KOPT-K1 (cell line): Measurements from ENCODE around the gene GNG13.
A peak's percentile ranks its signal among the peaks of the same experiment; 100 is the strongest.
"Not testable (repeated sequence)": the region's sequence is repeated elsewhere in the genome, so short reads cannot be mapped to it uniquely, and the experiment has no call there.

Experiments
- H3K27ac ChIP-seq: fragments of 200-600 bp; sonication (generic); 2 replicates; pipeline ENCODE4 v1.5.1; 2016; ENCODE audit warnings: antibody characterized with exemption, mild to moderate bottlenecking, low read depth, low read length; ENCODE audit not compliant: poor library complexity, severe bottlenecking
- H3K36me3 ChIP-seq: fragments of 200-600 bp; sonication (generic); 2 replicates; pipeline ENCODE4 v1.5.1; 2017; ENCODE audit warnings: antibody characterized with exemption, mild to moderate bottlenecking, low read length, moderate library complexity; ENCODE audit not compliant: insufficient read depth
- H3K9me3 ChIP-seq: fragments of 200-600 bp; sonication (generic); 2 replicates; pipeline ENCODE4 v1.5.1; 2017; ENCODE audit warnings: antibody characterized with exemption, low read length, mild to moderate bottlenecking; ENCODE audit not compliant: insufficient read depth, poor library complexity, severe bottlenecking

The GNG13 gene

DNA sequence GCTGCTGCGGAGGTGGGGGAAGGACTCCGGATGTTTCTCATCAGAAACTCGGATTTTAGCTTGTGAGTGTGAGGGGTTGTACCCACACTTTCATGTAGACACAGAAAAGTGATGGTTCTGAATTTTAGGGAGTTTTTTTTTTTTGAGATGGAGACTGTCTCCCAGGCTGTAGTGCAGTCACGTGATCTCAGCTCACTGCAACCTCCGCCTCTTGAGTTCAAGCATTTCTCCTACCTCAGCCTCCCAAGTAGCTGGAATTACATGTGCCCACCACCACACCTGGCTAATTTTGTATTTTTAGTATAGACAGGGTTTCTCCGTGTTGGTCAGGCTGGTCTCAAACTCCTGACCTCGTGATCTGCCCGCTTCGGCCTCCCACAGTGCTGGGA is 22.4 kb upstream of the GNG13 start:
- Histone ChIP-seq H3K27ac (no peak overlapping the region), H3K36me3 (no peaks in the 10 kb centered on the region), H3K9me3 (peaks cover 4% of the 10 kb centered on the region)

DNA sequence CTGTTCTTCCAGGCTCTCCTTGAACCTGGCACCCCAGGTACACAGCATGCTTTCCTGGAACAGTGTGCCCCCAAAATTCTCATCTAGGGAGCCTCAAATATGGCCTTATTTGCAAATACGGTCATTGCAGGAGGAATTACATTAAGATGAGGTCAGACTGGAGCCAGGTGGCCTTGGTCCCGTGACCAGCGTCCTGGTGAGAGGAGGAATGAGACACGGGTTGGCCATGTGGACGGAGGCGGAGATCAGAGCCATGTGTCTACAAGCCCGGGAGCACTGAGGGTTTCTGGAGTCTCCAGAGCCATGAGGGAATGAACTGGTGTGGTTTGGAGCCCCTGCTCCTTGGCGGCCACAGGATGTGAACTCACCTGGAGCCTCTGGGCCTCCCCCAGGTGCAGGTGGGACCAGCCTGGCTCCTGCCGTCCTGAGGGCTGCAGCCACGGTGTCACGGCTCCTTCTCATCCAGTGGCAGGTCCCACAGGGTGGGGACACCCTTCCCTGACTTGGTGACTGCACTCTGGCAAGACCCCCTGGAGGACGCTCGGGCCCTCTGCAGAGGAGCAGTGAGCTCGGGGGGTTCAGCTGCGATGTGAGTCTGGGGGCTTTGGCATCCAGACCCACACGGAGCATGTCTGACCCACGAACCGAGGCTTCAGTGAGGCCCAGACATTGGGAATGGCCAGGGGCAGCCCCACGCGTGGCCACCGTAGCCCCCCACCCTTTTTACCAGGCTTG is 21.8 kb upstream of the GNG13 start:
- no peak overlapping the region for H3K27ac ChIP-seq
- H3K36me3 ChIP-seq = no peaks in the 10 kb centered on the region
- H3K9me3 ChIP-seq = peaks cover 4% of the 10 kb centered on the region

DNA sequence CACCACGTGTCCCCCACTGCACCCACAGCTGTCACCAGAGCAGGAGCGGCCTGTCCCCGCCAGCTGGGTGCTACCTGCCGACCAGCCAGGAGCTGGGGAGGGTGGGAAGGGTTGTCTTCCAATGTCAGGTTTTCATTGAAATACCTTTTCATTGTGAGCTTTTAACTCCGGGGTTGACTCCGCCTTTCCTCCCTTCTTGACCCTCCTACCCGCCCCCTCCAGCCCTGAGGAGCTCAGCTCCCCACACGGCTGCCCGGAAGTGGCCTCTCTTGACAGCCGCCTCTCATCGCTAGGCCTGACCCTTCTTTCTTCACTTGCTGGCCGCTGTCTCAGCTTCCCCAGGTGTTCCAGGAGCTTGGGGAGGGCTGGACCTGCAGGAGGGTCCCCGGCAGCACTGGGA is 21.2 kb upstream of the GNG13 start:
- no peak overlapping the region for H3K27ac ChIP-seq

DNA sequence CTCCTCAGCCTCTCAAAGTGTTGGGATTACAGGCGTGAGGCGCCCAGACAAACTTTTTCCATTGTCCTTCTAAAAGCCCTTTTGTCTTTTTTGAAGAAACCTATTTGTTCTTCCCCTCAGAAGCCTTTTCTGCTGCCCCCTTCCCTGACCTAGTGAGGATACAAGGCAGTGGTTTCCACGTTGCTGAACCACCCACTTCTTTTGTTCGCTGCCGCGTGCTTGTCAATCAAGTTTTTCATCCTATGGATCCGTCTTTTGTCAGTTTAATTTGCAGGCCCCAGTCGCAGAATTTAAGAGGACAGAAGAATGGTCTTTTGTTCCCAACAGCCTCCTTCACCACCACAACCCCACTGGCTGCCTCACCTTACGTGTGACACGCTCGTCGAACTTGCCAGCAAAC is 20.2 kb upstream of the GNG13 start:
- Histone ChIP-seq H3K27ac (no peak overlapping the region), H3K36me3 (no peaks in the 10 kb centered on the region), H3K9me3 (peaks cover 4% of the 10 kb centered on the region)

More for the DNA sequence above, 21.2 kb upstream of the GNG13 start:
- no peaks in the 10 kb centered on the region for H3K36me3 ChIP-seq
- peaks cover 4% of the 10 kb centered on the region for H3K9me3 ChIP-seq

DNA sequence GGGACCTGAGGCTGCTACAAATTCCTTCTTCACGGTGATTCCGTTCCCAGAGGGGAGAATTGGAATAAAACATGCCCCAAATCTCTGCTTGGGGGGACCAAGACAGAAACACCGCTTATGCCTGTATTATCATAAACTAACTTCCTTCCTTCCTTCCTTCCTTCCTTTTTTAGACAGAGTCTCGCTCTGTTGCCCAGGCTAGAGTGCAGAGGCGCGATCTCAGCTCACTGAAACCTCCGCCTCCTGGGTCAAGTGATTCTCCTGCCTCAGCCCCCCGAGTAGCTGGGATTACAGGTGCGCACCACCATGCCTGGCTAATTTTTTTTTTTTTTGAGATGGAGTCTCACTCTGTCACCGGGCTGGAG is 19.5 kb upstream of the GNG13 start:
- H3K9me3 ChIP-seq, H3K36me3 ChIP-seq: not testable (repeated sequence)
- peak overlapping the region; percentile 52 for H3K27ac ChIP-seq

DNA sequence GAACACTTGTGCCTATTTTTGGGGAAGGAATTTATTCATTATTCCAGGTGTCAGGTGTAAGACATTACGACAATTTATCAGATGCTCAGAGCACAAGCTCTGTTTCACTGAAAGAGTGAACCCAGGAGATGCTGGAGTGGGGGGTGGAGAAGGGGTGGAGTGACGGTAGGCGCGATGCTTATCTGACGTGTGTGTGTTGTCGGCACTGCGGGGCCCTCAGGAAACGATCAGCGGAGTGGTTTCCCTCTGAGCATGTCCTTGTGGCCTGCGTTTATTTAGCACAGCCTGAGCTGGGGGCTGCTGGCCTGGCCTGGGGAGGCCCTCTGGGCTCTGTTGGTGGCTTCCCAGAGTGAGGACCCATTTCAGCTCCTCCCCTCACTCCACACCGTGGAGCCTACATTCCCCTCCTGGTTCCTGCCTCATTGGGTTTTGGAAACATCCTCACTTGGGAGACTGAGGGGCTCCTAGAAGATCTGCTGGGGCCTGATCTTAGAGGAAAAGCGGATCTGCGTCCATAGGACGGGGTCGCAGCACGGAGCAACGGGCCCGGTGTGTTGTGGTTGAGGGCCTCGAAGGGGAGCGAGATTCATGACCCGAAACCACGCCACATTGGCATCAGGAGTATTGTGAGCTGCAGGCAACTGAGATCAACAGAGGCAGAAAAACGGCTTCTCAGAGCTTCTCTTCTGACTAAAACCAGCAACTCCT is 19.0 kb upstream of the GNG13 start:
- peaks cover 4% of the 10 kb centered on the region for H3K9me3 ChIP-seq
- no peaks in the 10 kb centered on the region for H3K36me3 ChIP-seq
- H3K27ac ChIP-seq = peak overlapping the region; percentile 52

DNA sequence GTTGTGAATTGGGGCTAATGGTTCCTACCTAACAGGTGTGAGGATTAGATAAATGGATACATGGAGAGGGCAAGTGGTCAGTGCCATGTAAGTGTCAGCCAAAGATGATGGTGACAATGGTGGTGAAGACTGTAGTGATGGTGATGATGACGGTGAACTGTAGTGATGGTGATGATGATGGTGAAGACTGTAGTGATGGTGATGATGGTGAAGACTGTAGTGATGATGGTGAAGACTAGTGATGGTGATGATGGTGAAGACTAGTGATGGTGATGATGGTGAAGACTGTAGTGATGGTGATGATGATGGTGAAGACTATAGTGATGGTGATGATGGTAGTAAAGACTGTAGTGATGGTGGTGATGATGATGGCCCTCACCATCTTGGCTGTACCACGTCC is 18.1 kb upstream of the GNG13 start:
- no peaks in the 10 kb centered on the region for H3K36me3 ChIP-seq
- H3K9me3 ChIP-seq = peaks cover 4% of the 10 kb centered on the region
- H3K27ac ChIP-seq = no peak overlapping the region

DNA sequence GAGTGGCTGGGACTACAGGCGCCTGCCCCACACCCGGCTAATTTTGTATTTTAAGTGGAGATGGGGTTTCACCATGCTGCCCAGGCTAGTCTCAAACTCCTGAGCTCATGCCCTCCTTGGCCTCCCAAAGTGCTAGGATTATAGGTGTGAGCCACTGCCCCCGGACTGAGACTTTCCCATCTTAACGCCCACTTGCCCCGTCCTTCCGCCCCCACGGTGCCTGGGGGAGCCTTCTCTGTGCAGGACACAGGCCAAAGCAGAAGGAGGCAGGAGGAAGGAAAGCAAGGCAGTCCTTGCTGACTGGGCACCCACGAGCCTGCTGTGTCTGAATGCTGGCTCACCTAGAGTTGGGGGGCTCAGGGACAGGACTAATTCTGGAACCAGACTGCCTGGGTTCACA is 17.6 kb upstream of the GNG13 start:
- no peaks in the 10 kb centered on the region for H3K36me3 ChIP-seq
- H3K9me3 ChIP-seq = peaks cover 4% of the 10 kb centered on the region
- H3K27ac ChIP-seq = no peak overlapping the region

DNA sequence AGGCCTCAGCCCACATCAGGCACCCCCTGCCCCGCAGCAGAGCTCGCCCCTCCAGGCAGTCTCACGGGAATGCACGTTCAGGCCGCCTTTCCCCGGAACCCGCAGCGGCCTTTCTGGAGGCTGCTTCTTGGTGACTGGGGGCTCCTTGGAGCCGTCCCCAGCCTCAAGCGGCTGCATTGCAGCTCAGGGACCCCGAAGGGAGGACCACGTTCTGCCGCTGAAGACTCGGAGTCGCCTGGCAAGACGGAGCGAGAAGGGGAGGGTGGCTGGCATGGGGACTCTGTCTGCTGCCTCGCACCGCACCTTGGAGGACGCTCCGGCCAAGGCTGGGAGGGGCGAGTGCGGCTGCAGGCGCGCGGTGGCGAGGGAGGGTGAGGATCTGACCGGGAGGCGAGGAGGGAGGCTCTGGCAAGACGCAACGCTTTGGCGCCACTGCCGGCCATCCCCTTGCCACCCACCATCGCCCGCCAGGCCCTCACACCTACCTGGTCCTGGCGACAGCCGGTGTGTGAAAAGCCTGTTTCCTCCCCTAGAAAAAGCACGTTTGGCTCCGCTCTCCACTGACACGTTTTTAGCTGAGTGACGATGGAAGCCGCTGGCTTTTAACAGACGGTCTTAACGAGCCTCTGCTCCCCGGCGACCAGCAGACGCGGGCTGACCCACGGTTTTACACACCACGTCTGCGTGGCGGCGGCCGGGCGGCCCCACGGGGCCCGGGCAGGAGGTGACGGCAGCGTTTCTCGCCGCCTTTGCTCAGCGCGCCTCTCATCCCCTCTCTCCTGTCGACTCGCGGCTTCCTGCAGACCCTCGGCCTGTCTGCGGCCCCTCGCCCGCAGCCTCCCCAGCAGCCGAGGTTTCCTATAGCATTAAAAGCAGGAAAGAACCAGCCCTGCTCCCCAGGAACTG is 16.7 kb upstream of the GNG13 start:
- H3K9me3 ChIP-seq = peaks cover 4% of the 10 kb centered on the region
- H3K36me3 ChIP-seq = no peaks in the 10 kb centered on the region
- H3K27ac ChIP-seq = no peak overlapping the region

DNA sequence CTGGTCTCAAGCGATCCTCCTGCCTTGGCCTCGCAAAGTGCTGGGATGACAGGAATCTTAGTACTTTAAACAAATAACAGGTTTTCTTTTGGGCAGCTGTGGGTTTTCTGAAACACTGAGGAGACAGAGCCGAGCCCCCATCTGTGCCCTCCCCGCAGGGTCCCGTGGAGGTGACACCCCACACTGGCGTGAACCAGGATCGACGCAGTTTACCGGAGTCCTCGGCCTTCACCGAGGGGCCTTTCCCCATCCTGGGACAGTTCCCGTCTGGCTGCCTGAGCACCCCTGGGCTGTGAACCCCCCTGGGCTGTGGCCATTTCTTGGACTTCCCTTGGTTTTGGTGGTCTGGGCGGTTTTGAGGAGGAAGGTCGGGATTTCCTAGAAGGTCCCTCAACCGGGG is 15.3 kb upstream of the GNG13 start:
- Histone ChIP-seq H3K27ac (no peak overlapping the region), H3K9me3 (peaks cover 4% of the 10 kb centered on the region), H3K36me3 (no peaks in the 10 kb centered on the region)

DNA sequence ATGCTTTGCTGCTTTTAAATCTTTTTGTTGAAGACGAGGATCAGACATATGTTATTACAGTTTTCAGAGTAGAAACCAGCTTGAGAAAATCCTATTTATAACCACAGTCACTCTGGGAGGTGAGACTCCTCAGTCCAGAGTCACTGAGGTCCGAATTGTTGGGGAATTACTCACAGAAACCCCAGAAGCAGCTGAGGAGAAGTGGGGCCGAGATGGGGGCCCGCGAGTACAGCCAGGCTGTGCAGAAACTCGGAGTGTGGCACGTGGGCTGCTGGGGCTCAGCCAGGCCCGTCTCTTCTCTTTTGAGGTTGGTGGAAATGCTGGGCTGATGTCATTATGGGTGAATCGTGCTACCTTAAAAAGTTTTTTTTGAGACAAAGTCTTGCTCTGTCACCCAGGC is 14.4 kb upstream of the GNG13 start:
- Histone ChIP-seq H3K36me3 (no peaks in the 10 kb centered on the region), H3K27ac (no peak overlapping the region), H3K9me3 (peaks cover 4% of the 10 kb centered on the region)

DNA sequence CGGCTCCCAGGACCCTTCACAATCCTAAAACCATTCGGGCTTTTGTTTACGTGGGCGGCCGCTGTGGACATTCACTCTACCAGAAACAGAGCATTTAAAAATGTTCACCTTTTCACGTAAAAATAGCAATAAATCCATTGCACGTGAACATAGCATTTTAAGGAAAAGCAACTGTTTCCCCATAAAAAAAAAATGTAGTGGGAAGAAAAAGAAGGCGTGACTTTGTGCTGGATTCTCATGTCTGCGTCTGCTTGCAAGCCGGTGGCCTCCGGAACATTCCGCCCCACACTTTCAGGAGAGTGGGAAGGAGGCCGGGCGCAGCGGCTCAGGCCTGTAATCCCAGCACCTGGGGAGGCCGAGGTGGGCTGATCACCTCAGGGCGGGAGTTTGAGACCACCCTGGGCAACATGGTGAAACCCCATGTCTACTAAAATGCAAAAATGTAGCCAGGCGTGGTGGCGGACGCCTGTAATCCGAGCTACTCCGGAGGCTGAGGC is 13.4 kb upstream of the GNG13 start:
- Histone ChIP-seq H3K27ac (no peak overlapping the region), H3K9me3 (peaks cover 4% of the 10 kb centered on the region), H3K36me3 (no peaks in the 10 kb centered on the region)

DNA sequence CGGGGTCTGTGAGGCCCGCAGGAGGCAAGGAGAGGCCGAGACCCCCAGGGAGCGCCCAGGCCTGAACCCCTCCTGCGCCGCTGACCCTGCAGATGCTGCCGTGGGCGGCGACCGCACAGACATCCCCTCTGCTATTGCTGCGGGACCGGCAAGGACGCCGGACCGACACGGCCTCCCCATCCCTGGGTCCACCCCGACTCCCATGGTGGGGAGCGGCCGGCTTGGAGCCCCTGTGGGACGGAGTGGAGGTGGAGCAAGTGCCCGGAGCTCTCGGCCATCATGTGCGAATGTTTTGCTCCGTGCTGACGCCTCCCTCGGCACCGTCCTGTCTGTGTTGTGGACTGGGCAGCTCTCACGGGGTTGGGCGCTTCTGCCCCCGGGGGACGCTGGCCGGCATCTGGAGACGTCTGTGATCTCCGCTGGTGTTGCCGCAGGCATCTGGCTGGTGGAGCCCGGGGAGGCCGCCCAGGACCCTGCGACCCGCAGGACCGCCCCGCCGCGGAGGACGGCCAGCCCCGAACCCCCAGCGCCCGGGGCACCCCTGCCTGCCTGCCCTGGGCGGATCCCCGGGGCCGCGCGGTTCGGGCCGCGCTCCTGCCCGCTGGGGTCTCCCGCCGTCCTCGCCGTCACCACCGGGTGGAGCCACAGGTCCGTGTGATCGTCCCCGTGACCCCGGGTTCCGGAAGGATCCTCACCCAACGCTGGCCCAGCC is 12.8 kb upstream of the GNG13 start:
- H3K9me3 ChIP-seq = no peaks in the 10 kb centered on the region
- no peaks in the 10 kb centered on the region for H3K36me3 ChIP-seq
- H3K27ac ChIP-seq = no peak overlapping the region

DNA sequence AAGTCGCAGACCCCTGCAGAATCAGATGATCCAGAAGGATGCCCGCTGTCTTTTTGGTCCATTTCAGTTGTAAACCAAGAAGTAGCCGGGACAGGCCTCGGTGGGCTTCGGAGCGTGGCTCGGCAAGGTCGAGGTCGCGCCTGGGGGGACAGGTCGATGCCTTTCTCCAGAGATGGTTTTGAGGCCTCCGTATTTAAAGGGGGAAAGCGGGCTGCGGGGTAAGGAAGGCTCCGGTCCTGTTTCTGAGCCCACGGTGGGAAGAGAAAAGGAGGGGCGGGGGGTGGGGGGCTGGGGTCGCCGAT is 7.5 kb upstream of the GNG13 start:
- H3K36me3 ChIP-seq = no peaks in the 10 kb centered on the region
- no peaks in the 10 kb centered on the region for H3K9me3 ChIP-seq
- H3K27ac ChIP-seq = no peak overlapping the region
